22Rv1 (cell line): ENCODE results near the gene STXBP6.

Experiments used
- H3K27ac ChIP-seq: fragments of 450-650 bp; 2 replicates; pipeline ENCODE4 v1.5.1; 2017
- CTCF ChIP-seq: fragments of 450-650 bp; IDR thresholded peaks from 2 replicates; pipeline ENCODE4 v1.5.1; 2017; ENCODE audit warnings: mild to moderate bottlenecking
- ZFX ChIP-seq: fragments of 450-650 bp; IDR thresholded peaks from 2 replicates; pipeline ENCODE4 v1.6.1; 2017; ENCODE audit warnings: antibody characterized with exemption, borderline replicate concordance

STXBP6 gene

GRCh38 chr14:24995016-24995415, 54.9 kb downstream of the STXBP6 start:
- H3K27ac ChIP-seq = no peak overlapping the region
- TF ChIP-seq CTCF (no peak), ZFX (no peak)

DNA sequence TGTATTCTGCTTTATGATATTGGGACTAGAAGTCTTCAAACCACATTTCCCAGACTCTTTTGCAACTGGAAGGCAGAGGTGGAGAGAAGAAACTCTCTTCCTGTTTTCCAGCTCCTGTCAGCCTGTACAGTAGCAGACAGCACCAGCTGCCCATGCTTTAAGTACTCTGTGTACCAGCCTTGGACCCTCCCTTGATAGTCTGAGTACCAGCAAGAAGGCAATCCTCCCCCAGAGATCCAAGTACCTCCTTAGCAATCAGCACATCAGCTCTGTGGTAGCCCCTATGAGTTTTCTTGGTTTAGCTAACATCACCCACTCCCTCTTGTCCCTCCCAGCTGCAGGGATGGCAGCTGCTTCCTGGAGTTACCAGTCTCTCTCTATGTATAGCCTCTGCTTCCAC, 56.3 kb downstream of the STXBP6 start:
- TF ChIP-seq ZFX (no peak), CTCF (no peak)
- H3K27ac ChIP-seq = no peak overlapping the region

DNA sequence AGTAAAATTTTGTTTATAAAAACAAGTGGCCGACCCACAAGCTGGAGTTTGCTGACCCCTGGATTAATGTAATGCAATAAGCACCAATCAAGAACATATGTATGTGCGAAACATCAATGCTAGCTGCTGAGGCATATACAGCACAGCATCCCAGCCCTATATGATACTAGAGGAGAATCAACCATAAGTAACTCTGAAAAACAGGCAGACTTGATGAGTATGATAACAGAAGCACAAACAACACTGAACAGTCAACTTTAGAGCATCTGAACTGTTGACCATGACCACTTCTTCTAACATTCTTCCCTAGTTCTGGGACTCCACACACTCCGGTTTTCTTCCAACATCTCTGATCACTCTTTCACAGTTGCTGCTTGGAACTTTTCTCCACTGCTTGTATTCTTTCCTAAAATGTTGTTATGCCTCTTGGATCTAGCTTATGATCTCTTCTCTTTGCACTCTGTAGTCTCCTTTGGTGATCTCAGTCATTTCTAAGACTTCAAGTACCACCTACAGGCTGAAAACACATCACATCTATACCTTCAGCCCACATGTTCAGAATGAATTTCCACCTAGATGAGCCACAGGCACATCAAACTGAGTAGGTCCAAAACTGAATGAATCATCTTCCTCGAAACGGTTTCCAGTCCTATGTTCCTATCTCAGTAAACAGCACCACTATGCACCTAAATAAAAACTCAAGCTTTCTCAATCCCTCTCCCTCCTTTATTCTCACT, 57.2 kb downstream of the STXBP6 start:
- TF ChIP-seq CTCF = no peak
- TF ChIP-seq ZFX = no peak
- no peak overlapping the region for H3K27ac ChIP-seq

DNA sequence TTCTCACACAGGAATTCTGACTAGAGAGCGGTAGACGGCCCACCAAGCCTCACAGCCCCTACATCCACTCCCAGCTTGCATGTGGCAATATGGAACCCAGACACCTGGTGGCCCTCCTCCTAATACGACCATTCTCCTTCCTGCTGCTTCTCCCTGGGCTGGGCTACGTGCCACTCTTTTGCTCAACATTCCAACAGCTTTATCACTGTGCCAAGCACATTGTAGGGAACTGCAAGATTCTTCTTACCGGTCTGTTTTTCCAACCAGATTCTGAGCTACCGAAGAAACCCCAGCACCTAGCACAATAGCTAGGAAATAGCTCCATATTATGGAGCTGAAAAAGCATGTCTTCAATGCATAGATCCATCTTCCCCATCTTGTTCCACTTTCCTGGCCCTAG, 58.1 kb downstream of the STXBP6 start:
- TF ChIP-seq CTCF (no peak), ZFX (no peak)
- H3K27ac ChIP-seq = no peak overlapping the region

GRCh38 chr14:24991288-24991687, 58.7 kb downstream of the STXBP6 start:
- TF ChIP-seq ZFX (no peak), CTCF (no peak)
- no peak overlapping the region for H3K27ac ChIP-seq

GRCh38 chr14:24990773-24991172, 59.2 kb downstream of the STXBP6 start:
- no peak overlapping the region for H3K27ac ChIP-seq
- no peak for TF ChIP-seq ZFX
- TF ChIP-seq CTCF = no peak

DNA sequence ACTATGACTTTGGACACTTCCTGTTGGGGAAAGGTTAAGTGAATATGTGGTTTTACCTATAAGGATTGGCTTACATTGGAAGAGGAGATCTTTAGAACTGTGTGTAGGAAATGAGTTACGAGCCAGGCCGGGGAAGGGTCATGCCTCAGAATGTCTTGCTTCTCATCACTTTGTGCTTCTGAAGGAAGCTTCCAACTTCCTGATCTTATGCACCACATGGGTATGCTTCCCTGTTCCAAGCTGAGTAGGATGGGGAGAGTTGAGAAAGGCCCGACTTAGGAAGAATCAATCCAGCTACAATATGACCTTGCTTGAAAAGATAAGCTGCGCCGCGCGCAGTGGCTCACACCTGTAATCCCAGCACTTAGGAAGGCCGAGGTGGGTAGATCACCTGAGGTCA, 59.9 kb downstream of the STXBP6 start:
- no peak overlapping the region for H3K27ac ChIP-seq
- no peak for TF ChIP-seq CTCF
- no peak for TF ChIP-seq ZFX
